ENCODE measurements around the gene SLC6A1.

SLC6A1 gene

GRCh38 chr3:10992017-10992942 lies at the start of gene SLC6A1:
Gene SLC6A1 (plus strand): TSS chr3:10992748. CDS start chr3:11017212, 24,464 bp downstream.
- no peak for DNase-seq (ENCODE audit: low read depth in 3 of 3)

DNA sequence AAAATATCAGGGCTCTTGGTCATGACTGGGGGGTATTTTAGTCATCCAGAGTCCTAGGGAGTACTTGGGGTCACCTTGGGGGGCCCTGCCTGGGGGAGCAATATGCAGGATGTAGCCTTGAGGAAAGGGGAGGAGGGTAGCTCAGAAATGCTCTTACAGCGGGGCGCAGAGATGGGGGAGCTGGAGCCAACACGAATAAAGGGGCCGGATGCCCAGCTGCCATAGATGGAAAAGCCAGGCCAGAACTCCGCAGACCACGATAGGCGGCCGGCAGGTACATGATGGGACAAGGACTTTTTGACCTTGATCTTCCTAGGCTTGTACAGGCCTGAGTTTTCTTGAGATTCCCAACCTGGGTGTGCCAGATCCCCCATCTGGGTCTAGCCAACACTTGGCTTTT lies 47.7 kb upstream of the SLC6A1 start:
- DNase-seq (ENCODE audit: low read depth in 3 of 3) = no peak

DNA sequence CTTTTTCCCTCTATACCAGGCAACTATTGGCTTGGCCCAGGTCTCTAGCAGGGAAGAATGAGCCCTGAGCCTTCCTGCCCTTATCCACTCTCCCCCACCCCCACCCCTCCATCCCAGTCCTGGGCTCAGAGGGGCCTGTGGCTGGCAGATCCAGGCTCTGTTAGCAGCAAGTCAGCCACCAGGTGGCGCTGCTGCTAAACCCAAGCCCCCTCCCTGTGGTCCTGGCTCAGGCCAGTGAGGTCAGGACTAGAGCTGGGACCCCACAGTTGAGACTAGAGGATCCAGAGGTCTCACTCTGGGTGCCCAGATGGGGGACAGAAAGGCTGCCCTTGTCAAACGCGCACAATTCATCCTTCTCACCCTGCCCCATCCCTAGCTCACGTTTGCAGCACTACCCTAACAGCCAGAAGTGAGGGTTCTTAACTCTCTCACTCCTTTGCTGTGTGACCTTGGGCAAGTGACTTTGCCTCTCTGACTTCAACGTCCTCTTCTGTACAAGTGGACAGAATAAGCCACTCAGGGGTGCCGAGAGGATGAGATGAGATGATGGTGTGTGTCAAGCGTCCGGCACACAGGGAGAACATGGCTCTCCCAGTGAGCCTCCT lies 46.8 kb upstream of the SLC6A1 start:
- DNase-seq (ENCODE audit: low read depth in 3 of 3) = peak in 2 of 3 experiments; percentile 6 to 18

- no peak for DNase-seq (ENCODE audit: low read depth in 3 of 3)
Observed at GRCh38 chr3:10946526-10946925, 46.0 kb upstream of the SLC6A1 start.

GRCh38 chr3:10948326-10948725 lies 44.2 kb upstream of the SLC6A1 start:
- DNase-seq (ENCODE audit: low read depth in 3 of 3) = no peak

GRCh38 chr3:10949197-10949596 lies 43.4 kb upstream of the SLC6A1 start:
- no peak for DNase-seq (ENCODE audit: low read depth in 3 of 3)

DNA sequence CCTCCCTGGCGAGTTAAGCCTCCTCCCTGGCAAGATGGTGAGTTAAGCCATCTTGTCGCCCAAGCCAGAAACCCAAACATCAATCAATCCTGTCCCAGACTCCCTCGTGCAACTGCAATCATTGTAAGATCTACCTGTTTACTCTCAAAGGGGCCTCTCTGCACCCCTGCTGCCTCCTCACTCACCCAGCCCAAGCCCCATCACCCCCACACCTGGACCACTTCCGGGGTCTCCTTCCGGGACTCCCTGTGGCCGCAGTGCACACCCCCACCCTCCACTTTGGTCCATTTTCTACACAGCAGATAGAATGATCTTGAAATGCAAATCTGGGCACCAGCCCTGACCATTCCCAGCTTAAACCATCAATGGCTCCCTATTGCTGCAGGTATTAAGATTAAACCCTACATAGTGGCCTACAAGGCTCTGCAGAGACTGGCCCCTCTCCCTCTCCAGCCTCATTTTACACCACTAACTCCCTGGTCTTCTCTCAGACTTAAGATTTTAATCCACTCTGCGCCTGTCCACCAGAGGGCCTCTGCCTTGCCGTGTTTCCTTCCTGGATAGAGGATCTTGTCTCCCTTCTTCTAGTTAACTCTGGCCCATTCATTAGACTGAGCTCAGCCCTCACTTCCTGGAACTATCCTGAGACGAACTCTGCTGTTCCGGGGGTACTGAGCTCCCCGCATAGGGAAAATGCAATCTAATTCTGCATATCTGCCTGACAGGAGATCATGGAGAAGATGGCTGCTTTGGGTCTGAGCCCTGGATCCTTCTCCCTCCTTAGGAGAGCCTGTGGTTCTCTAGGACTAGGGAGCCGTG lies 41.9 kb upstream of the SLC6A1 start:
- no peak for DNase-seq (ENCODE audit: low read depth in 3 of 3)

GRCh38 chr3:10951295-10951926 lies 41.1 kb upstream of the SLC6A1 start:
- no peak for DNase-seq (ENCODE audit: low read depth in 3 of 3)

DNA sequence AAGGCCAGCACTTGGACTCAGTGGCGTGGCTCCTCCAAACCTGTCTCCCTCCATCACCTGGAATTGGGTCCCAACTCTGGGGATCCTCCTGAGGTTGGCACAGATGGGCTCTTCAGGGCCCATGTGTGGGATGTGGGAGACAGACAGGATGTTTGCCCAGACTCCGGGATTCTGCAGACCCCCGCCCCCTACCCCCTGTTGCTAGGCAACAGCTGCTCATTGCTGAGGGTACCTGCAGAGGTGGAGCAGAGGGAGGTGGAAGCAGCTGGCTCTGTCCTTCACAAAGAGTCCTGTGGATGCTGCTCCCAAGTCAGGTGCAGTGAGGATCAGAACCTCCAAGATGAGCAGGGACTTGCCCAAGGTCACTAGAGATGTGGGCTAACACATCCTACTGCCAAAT lies 40.0 kb upstream of the SLC6A1 start:
- DNase-seq (ENCODE audit: low read depth in 3 of 3) = no peak

DNA sequence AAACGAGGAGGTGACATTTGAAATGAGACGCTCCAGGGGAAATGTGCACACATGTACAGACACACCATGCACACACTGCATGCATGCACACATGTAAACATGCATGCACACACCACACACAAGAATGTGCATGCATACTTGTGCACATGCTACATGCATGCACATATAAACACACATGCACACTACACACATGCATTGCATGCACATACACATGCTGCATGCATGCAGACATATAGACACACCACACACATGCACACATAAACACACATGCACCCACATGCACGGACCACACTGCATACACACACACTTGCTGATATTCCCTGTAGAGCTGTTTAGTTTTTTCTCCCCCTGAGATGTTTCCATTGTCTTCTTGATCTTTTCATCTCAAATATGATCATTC lies 37.8 kb upstream of the SLC6A1 start:
- no peak for DNase-seq (ENCODE audit: low read depth in 3 of 3)

DNA sequence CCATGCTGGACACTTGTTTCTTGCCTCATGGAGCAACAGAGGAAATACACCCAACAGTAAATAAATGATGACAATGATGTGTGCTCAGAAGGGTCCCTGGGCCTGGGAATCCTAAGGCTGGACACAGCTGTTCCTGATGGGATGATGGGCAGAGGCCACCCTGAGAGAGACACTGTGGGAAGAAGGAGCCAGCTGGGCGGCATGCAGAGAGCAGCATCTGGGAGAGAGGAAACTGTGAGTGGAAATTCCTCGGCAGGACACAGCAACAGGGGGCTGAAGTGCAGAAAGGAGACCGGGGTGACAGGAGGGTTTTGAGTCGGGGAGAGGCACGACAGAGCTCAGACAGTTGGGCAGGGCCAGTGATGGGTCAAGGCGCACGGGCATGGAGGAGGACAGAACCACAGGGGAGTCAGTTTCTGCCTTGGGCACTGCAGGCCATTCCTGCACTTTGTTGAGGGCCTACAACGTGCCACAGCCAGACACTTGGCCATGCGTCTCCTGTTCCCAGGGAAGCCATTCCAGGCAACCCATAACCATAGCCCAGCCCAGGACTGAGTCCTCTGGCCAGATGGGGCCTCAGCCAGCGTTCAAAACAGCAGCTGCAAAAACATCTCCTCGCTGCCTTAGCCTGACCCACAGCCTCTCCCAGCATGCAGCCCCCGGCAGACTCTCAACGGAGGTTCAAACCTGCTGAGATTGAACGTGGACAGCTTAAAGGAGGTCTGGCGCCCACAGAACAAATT lies 36.7 kb upstream of the SLC6A1 start:
- no peak for DNase-seq (ENCODE audit: low read depth in 3 of 3)

DNA sequence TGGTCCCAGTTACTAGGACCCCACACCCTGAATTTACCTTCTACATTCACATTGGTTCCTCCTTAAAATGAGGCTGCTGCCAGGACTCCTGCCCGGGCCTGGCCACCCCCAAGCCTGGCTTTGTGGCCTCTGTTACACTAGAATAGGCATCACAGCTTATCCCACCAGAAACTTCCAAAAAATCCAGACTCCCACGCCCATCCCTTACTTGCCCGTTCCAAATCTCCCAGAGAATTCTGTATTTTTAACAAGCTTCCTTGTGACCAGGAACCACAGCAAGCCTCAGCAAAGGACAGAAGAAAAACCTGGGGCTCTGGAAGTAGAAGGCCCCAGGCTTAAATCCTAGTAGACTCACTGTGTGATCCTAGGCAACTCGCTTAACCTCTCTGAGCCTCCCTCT lies 36.0 kb upstream of the SLC6A1 start:
- DNase-seq (ENCODE audit: low read depth in 3 of 3) = no peak

GRCh38 chr3:10956986-10957385 lies 35.6 kb upstream of the SLC6A1 start:
- DNase-seq (ENCODE audit: low read depth in 3 of 3) = no peak

DNA sequence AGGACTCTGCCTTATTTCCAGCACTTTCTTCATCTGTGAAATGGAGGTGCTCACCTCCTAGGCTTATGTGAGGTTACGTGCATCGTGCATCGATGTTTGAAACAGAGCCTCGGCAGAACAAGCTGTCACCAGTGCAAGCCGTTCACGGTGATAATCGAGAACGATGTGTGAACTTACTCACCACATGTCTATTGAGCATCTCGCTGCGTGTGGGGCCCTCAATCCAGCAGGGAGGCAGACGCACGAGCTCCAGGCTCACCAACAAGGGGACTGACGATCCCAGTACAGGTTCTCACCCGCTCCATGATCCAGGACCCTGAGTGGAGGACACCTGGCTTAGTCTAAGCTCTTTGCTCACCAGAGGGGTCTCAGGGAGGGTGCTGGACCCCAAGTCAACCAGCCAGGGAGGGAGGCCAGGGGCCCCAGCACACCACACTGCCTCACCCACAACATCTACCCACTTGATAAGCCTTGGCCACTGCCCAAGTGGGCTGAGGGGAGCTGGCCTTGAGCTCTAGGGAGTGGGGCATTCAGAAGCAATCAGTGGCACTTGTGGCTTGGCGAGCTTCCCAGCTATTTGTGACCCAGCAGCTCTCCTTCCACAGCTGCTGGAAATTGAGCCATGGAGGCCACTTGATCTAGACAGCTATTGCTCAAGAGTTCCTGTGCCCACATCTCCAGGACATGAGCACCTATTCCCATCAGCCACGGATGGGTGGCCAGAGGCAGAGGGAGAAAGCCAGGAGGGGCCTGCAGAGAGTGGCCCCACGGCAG lies 34.4 kb upstream of the SLC6A1 start:
- no peak for DNase-seq (ENCODE audit: low read depth in 3 of 3)

GRCh38 chr3:10960255-10960654 lies 32.3 kb upstream of the SLC6A1 start:
- DNase-seq (ENCODE audit: low read depth in 3 of 3) = no peak

DNA sequence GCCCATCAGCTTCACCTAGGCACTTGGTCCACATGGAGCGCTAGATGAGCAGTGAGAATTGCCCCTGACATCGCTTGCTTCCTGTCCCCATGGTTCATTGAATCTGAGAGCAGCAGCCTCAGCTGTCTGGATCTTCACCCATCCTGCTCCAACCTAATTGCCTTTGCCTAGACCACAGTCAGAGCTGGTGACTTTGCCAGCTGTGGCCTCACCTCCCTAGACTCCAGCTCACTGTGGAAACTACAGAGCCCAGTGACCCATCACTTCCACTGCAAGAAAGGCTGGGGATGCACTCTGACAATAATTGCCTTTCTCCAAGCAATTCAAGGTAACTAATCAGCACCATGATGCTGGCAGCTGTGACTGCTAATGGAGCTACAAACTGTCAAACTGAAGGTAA lies 30.6 kb upstream of the SLC6A1 start:
- DNase-seq (ENCODE audit: low read depth in 3 of 3) = no peak

GRCh38 chr3:10962481-10963036 lies 30.0 kb upstream of the SLC6A1 start:
- no peak for DNase-seq (ENCODE audit: low read depth in 3 of 3)

GRCh38 chr3:10964537-10965167 lies 27.9 kb upstream of the SLC6A1 start:
- DNase-seq (ENCODE audit: low read depth in 3 of 3) = no peak

DNA sequence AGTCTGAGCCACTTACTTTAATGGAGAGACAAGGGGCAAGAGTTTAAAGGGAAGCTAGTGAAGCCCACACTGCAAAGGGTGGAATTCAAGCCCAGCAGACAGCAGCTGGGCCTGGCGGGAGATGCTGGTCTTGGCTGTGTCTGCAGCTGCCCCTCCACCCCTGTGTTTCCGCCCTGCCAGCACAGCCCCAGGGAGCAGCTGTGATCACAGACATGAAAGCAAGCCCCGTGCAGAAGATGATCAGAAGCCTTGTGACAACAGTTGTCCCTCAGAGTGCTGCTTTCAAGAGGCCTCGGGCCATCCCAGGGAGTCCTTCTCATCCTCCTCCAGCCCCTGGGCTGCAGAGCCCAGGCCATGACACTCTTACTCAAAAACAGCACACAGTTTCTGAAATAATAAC lies 24.1 kb upstream of the SLC6A1 start:
- DNase-seq (ENCODE audit: low read depth in 3 of 3) = no peak
